GM18526 (cell line): ENCODE data around the gene ATF2.
A peak's percentile ranks its signal among the peaks of the same experiment; 100 is the strongest.

Experiments used
- POLR2A ChIP-seq: IDR thresholded peaks from 3 replicates; pipeline ENCODE4 v1.6.1; 2011; ENCODE audit not compliant: insufficient read length; ENCODE audit errors: extremely low read depth

Gene ATF2

GRCh38 chr2:175167792-175168563, at the start of gene ATF2:
ATF2 (minus strand) TSS chr2:175168203; CDS start chr2:175136443, 31,760 bp downstream.
- TF ChIP-seq POLR2A: peak; percentile 67

- TF ChIP-seq POLR2A: no peak
Observed at GRCh38 chr2:175207741-175208438, 39.9 kb upstream of the ATF2 start.

- no peak for TF ChIP-seq POLR2A
Observed at GRCh38 chr2:175206866-175207265, 38.9 kb upstream of the ATF2 start.

GRCh38 chr2:175205523-175205922, 37.5 kb upstream of the ATF2 start:
- no peak for TF ChIP-seq POLR2A

GRCh38 chr2:175203621-175204496, 35.9 kb upstream of the ATF2 start:
- TF ChIP-seq POLR2A: no peak

GRCh38 chr2:175195012-175195411, 27.0 kb upstream of the ATF2 start:
- no peak for TF ChIP-seq POLR2A

DNA sequence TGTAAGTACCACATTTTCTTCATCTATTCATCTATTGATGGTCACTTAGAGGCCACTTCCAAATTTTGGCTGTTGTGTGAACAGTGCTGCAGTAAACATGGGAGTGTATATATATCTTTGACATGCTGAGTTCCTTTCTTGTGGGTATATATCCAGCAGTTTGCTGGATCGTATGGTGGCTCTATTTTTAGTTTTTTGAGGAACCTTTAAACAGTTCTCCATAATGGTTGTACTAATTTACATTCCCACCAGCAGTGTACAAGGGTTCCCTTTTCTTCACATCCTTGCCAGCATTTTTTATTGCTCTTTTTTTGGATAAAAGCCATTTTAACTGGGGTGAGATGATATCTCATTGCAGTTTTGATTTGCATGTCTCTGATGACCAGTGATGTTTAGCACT, 20.8 kb upstream of the ATF2 start:
- TF ChIP-seq POLR2A: no peak

GRCh38 chr2:175187378-175187777, 19.4 kb upstream of the ATF2 start:
- TF ChIP-seq POLR2A: no peak

DNA sequence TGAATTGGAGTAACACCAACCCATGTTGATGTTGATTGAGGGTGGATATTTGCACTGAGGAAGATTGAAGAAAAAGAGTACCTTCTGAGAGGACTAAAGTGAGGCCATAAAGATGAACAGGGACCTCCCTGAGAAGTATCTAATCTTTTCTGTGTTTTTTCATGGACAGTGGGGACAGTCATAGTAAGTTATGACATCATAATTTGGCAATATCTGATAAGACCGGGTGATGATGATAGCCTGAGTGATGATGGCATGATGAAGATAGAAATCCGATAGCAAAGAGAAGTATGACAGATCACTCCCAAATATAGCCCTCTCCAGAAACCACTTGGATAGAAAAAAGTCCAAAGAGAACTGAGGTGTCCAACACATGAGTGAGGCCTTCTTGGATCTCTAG, 15.7 kb upstream of the ATF2 start:
- no peak for TF ChIP-seq POLR2A

DNA sequence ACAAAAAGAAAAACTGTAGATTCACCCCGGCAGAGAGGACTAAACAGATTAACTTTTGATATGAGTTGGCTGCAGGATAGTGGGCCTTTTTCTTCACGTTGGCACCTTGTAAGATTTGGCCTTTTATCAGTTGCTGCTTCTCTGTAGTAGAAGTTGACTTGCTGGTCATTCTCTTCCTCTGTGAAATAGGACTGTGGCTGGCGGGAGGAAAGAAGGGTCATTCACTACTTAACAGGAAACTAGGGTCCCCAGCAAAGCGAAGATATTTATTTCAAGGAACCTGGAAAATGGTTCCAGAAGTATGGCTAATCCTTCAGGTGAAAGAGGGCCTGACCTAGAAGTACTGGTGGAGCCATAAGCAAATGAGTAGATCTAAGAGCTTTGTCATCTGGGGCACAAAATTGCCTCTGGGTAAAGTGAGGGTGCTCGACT, 13.9 kb upstream of the ATF2 start:
- no peak for TF ChIP-seq POLR2A

DNA sequence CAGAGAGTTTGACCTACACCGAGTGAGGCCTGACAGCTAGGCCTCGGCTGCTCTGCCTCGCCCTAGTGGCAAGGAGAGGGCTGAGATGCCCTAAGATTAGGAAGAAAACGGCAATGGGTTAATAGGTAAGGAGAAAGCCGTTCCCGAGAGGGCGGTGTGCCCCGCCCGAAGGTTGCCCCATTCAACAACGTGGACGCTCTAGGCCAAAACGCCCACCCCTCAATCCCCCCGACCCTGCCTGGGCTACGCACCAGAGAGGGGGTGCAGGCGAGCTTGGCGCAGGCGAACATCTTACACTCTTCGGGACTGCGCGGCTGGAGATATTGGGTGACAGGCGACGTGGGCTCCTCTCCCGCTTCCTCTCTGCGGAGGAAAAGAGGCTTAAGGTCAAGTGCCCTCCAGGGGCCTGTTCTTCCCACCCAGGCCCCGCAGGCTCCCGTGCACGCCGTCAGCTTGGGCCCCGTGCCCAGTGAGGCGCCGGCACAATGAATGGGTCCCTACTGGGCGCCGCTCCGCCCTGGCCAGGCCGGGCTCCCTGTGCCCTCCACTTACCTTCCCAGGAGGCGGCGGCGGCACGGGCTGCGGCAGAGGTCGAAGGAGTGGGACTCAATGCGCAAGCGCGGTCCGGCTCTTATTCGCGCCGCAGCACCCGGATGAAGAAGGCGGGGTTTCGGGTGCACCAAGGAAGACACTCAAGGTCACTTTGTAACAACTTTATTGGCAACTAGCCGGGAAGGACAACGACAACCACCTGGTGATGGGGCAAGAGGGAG, 13.3 kb upstream of the ATF2 start, which contains the start of gene ATP5MC3:
TSS of gene ATP5MC3 (minus strand) at position 607 of the 773 bp plus-strand sequence. CDS start at position 290, 317 bp downstream.
- peak; percentile 95 for TF ChIP-seq POLR2A

GRCh38 chr2:175180701-175181103, 12.7 kb upstream of the ATF2 start:
- peak; percentile 15 for TF ChIP-seq POLR2A

DNA sequence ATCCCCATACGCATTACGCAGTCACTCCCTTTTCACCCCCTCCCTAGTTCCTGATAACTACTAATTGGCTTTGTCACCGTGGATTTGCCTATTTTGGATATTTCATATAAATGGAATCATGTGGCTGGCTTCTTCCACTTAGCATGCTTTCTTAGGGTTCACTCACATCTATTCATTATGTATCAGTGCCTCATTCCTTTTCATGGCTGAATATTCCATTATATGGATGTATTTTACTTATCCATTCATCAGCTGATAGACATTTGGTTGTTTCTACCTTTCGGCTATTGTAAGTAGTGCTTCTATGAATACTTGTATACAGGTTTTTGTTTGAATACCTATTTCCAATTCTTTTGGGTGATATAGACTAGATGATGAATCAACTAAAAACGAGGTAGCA, 8.6 kb upstream of the ATF2 start:
- TF ChIP-seq POLR2A: no peak

DNA sequence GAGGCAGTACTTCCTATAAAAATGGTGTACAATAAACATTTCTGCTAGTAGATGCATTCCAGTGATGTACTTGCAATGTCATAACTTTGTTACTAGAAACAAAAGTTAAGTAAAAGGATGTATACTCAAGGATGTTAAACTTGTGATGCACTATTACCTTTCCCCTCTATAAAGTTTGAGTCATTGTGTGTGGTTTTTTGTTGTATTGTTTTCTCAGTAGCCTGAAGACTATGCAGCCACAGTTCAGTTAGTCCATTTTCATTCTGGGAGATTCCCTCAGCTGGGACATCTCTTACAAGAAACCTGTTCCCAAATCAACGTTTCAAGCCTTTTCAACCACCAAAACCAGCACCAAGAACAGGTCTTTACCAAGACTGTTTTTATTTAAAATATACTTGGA, 7.9 kb upstream of the ATF2 start:
- TF ChIP-seq POLR2A: no peak

DNA sequence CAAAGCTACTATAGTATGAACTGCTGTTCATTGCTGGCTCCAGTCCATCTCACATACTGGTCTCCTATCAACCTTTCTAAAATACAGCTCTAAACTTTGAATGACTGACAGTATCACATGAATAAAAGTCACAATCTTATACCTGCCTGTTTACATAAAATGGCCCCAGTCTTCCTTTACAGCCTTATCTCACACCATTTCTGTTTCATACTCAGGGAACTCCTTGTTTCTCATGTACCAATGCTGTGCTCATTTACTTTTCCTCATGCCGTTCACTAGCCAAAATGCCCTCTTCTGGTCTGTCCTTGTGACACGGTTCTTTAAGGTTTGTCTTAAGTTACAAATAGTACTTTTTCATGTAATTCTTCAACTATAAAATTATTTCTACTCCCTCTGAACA, 7.3 kb upstream of the ATF2 start:
- TF ChIP-seq POLR2A: no peak

DNA sequence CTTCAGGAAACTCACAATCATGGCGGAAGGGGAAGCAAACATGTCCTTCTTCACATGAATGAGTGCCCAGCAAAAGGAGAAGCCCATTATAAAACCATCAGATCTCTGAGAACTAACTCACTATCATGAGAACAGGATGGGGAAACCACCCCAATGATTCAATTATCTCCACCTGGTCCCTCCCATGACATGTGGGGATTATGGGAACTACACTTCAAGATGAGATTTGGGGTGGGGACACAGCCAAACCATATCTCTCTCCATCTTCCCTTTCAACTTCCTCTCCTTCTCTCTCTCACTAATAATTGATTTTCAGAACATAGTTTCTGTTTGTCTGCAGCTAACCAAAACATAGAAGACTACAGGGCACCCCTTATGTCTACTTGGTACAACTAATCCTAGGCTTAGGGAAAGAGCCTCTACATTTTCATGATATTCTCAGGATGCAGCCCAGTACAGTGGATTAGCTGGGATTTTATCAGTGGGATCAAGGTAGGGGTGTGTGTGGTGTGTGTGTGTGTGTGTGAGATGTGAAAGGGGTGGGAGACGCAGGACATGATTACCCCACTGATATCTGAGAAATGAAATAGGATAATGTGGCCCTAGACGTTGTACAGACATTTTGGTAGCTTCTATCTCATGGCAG, 2.8 kb upstream of the ATF2 start:
- TF ChIP-seq POLR2A: no peak
